ENCODE measurements around the gene SLC2A10.
"Not testable (repeated sequence)": the region's sequence is repeated elsewhere in the genome, so short reads cannot be mapped to it uniquely, and the experiment has no call there.

The SLC2A10 gene

GRCh38 chr20:46709459-46710152 is at the start of gene SLC2A10:
SLC2A10 (plus strand) TSS chr20:46709649; CDS start chr20:46709737, 88 bp downstream.
- no peak for FAIRE-seq

- no peak for FAIRE-seq
Observed at GRCh38 chr20:46660487-46660886, 49.0 kb upstream of the SLC2A10 start.

GRCh38 chr20:46661659-46662058 is 47.8 kb upstream of the SLC2A10 start:
- no peak for FAIRE-seq

- no peak for FAIRE-seq
Observed at GRCh38 chr20:46663531-46663930, 45.9 kb upstream of the SLC2A10 start.

GRCh38 chr20:46665602-46666001 is 43.8 kb upstream of the SLC2A10 start:
- no peak for FAIRE-seq

GRCh38 chr20:46666306-46666705 is 43.1 kb upstream of the SLC2A10 start:
- FAIRE-seq, result no peak

- FAIRE-seq, result no peak
Observed at GRCh38 chr20:46666818-46667515, 42.5 kb upstream of the SLC2A10 start.

- no peak for FAIRE-seq
Observed at GRCh38 chr20:46670228-46670584, 39.2 kb upstream of the SLC2A10 start.

- FAIRE-seq, result no peak
Observed at GRCh38 chr20:46670585-46671584, 38.6 kb upstream of the SLC2A10 start.

- no peak for FAIRE-seq
Observed at GRCh38 chr20:46671866-46672542, 37.4 kb upstream of the SLC2A10 start.

GRCh38 chr20:46672543-46673148 is 36.8 kb upstream of the SLC2A10 start:
- no peak for FAIRE-seq

- FAIRE-seq, result no peak
Observed at GRCh38 chr20:46673394-46674252, 35.8 kb upstream of the SLC2A10 start.

- no peak for FAIRE-seq
Observed at GRCh38 chr20:46674253-46675083, 35.0 kb upstream of the SLC2A10 start.

- FAIRE-seq, result not testable (repeated sequence)
Observed at GRCh38 chr20:46676649-46677316, 32.7 kb upstream of the SLC2A10 start.

GRCh38 chr20:46677608-46678007 is 31.8 kb upstream of the SLC2A10 start:
- FAIRE-seq, result no peak

GRCh38 chr20:46678516-46678915 is 30.9 kb upstream of the SLC2A10 start:
- no peak for FAIRE-seq

GRCh38 chr20:46680684-46681031 is 28.8 kb upstream of the SLC2A10 start:
- FAIRE-seq, result no peak

- peak; percentile 30 for FAIRE-seq
Observed at GRCh38 chr20:46681032-46681854, 28.2 kb upstream of the SLC2A10 start.
